ENCODE results near the gene FABP1. TPM values are rescaled to one million over a fixed set of nuclear protein-coding genes. Genes with fewer than 3 reads are reported as not detected.

Gene FABP1
- polyA plus RNA-seq (ENCODE audit: insufficient read length in 10 of 10): 1 to 10 TPM in 2 of 10 donors, under 1 TPM in 6, not detected in 2; 0.21 to 3.3 (median 0.40) TPM
- long read RNA-seq, donor 1, partial matches to known transcripts: 0 of 1 reads
- long read RNA-seq, donor 1, other reads (novel, unspliced or antisense): 0 of 1 reads
- long read RNA-seq, donor 2: 0 reads
- long read RNA-seq, donor 3: 0 reads
- long read RNA-seq, donor 4, partial matches to known transcripts: 0 of 1 reads
- long read RNA-seq, donor 4, other reads (novel, unspliced or antisense): 0 of 1 reads
- long read RNA-seq, donor 5, partial matches to known transcripts: 0 of 2 reads
- long read RNA-seq, donor 5, other reads (novel, unspliced or antisense): 0 of 2 reads
- long read RNA-seq, donor 6: 0 reads
- long read RNA-seq, donor 7: 0 reads
- long read RNA-seq, donor 8: 0 reads
- long read RNA-seq, donor 9: 0 reads

DNA sequence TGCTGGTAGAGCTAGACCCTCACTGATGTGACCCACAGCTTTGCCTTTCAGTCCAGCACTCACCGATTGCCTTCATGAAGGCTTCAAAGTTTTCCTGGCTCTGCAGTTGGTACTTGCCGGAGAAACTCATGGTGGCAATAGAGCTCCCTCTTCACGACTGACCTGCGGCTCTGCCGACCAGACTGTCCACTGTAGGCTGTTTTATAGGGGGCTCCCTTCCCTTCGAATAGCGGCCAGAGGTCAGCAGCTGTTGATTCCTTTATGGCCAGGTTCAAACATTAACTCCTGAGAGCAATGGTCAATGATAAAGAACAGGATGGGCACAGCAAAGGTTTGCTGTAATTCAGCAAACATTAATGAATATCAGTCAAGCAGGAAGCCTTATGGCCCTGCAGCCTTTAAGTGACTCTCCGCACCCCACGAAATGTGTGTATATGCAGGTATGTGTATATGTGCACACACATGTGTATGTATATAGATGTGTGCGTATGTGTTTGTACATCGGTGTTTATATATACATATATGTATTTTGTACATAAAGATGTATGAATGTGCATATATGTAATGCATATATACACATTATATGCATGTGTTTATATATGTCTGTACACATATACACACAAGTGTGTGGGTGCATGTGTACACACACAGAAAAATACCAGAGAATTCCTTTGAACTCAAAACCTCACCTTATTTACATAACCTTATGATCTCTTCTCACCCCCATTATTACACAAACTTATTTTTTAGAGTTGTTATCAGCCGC is at the start of gene FABP1:
FABP1 (minus strand) TSS at position 175 of the 766 bp plus-strand sequence; CDS start at position 130, 45 bp downstream.
- no peak for DNase-seq

DNA sequence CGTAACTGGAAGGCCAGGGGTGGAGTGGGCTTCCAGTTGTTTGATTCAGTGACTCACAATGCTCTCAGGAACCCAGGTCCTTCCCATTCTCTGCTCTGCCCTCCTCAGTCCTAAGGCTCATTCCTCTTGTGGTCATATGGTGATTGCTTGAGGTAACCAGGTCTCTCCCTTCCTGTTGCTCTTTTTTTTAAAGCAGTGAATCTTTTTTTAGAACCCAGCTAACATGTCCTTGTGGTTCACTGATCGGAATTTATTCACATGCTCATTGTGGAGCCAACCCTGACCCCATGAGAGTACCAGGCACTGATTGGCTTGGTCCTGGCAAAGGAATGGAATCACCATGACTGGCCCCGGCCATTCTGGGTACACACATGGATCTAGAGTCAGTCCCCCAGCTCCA is 49.7 kb upstream of the FABP1 start:
- DNase-seq: no peak

DNA sequence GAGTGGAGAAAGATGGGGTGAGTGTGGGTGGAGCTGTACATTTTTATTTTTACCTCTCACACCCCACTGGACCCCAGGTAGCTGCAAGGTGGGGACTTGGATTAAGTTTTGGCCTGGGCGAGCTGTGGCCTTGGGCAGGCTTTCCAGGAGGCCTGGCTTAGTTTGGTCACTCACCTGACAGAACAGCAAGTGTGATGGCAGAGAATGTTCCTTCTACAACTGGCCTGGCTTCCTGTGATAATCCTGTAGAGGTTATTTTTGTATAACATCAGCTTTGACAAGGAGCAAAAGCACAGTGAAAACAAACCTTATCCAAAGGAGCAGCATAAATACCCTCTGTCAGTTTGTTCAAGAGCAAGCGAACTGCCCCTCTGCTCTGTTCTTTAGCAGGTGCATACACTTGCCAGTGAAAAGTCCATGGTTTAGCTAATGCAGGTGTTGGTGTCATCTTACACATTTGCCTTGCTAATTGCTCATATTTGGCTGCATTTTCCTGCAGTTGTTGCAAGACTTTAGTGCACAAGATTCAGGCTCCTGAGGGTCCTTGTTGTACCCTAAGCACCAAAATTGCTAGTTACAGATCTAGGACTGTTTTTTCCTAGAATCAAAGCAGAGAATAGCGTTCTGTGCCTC is 48.6 kb upstream of the FABP1 start:
- DNase-seq: no peak

DNA sequence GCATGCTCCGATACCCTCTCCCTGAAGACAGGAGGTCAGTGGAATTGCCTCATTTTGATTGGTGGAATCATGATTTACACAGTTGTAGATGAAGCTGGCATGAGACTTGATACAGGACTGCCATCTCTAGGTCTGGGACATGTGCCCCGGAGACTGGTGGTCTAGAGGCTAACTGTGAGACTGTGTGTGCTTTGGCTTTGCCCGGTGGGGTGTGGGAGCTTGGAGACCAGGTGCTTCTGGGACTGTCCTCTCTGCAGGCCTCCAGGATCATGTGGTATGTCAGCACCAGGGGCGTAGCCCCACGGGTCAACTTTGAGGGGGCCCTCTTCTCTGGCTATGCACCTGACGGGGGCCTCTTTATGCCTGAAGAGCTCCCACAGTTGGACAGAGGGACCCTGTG is 45.0 kb upstream of the FABP1 start:
- DNase-seq: no peak

DNA sequence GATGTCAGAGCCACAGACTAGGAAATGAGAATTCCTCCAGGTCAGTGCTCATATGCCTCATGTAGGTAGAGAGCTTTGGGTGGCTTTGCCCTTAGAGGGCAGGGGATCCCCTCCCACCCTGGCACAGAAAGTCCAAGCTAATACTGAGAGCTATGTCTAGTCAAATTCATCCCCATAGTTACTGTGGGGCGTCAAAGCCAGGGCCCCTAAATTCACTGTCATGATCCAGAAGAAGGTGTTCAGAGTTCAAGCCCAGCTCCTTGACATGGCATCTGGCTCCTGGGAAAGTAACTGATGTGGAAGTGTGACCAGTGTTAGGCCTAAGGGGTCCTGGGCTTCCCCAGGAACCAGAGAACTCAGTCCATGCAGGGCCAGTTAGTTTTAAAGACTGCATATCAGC is 44.1 kb upstream of the FABP1 start:
- no peak for DNase-seq

DNA sequence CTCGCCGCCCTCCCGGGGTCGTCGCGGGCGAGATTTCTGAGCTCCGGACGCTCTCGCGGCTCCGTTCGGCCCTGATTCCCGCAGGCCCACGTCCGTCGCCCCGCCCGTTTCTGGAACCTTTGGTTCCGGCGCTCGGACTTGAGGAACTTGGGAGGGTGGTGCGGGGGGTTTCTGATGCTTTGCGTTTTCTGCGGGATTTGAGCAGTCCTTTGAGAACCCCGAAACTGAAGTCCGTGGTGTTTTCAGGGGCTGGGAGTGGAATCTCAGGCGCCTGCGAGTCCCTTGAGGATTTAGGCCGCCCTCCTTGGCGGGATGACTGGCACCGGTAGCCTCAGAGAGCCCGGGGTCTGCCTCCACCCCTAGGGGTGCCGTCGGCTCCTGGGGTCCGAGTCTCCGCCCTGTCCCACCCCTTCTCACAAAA is 42.6 kb upstream of the FABP1 start:
- DNase-seq: peak in 2 of 3 donors; percentile 33 to 80

DNA sequence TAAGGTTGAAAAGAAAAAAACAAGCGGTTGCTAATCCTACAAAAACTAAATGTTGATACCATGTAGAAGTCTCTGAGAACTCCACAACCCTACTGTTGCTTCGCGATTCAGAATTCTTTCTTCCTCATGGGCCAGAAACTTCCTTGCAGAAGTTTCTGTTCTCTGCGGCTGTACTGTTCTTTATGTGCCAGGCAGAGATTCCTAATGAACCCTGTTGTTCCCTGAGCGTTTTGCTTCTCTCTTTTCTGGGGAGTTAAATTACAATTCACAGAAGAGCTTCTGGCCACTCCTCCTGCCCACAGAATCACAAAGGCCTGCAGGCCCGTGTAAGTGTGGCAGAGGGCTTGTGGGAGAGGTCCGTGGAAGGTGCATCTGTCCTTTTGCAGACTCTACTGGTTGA is 40.5 kb upstream of the FABP1 start:
- DNase-seq: no peak

DNA sequence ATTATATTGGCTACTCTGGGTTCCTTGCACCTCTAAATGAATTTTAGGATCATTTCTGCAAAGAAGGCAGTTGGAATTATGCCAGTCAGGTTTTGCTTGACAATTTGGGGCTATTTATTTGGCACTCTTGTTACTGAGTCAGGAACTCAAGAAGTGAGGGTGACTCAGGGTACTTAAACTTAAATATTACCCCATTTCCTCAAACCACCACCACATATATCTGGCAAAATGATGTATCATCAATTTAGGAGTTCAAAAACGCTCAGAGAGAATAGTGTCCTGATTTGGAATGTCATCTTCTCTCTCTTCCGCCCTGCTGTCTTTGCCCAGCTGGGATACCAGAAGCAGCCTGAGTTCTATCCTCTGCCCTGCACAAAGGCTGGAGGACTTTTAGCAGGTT is 39.9 kb upstream of the FABP1 start:
- DNase-seq: no peak

DNA sequence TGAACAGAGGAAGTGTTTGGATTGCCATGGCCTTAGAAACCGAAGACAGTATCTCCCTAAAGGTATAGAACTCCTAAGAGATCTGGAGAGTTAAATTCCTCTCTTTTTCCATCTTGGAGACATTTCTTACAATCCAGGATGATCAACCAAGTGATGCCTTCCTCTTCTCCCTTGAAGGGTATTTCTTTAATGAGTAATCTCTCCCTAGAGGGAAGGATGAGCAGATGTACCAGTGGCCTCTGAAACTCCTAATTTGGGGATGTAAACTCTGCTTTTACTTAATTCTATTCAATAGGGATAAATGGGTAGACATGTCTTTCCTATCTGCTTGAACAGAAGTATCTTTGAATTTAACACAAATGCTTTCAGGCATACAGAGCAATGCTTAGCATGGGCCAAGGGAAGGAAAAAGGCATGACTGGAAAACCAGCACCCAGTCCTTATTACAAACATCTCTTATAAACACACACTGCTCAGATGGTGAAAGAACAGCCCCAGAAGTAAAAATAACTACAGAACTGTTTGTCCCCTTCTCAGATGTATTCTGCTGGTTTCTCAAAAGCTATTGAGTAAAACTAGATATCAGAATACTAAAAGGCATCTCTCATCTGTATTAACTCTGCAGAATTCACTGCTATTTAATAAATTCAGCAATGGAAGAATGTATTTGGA is 37.6 kb upstream of the FABP1 start:
- no peak for DNase-seq

DNA sequence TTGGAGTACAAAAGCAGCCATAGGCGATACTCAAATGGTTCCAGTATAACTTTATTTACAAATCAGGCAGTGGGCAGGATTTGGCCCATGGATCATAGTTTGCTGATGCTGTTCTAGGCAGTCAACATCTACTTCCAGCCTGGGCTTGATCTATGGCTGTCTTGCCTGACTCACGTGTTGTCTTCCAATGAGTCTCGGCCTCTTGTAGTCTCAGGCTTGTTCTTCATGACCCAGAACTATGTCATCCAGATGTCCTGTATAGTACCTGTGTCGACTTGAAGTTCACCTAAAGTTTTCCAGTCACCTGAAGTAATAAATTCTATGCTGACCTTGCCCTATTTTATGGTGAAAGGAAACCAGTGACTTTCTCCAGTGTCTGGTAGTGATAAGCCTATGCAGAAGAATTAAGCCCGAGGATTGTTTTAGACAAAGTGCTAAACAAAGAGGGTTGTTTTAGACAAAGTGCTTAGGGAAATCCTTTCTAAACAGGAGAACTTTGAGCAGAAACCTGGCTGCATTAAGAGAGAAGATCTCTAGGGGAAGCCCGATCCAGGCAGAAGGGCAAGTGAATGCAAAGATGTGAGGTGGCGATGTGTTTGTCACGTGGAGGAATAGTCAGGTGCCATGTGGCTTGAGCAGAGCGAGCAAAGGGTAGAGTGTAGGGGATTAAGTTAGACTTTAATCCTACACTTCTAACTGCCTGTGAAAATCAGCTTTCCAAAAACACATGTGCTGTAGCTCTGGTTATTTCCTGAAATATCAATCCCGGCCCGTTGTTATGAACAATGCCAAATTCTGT is 33.8 kb upstream of the FABP1 start:
- DNase-seq: no peak

DNA sequence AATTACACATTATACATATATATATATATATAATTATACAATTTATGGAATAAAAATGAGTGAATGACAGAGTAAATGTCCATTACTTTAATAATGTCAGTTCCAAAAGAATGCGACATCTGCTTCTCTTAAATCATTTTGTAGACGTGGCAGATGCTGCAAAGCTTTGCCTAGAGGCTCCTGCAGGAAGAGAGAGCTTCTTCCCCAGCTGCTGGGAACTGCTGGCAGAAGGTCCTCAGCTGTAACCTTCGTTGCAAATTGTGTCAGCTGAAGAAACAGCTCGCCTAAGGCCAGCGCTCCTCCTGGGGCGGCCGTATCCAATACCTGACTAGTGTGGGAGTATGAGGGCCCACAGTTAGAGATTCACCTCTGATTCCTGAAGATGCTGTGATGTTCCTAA is 32.7 kb upstream of the FABP1 start:
- DNase-seq: peak in 1 of 3 donors; percentile 67

DNA sequence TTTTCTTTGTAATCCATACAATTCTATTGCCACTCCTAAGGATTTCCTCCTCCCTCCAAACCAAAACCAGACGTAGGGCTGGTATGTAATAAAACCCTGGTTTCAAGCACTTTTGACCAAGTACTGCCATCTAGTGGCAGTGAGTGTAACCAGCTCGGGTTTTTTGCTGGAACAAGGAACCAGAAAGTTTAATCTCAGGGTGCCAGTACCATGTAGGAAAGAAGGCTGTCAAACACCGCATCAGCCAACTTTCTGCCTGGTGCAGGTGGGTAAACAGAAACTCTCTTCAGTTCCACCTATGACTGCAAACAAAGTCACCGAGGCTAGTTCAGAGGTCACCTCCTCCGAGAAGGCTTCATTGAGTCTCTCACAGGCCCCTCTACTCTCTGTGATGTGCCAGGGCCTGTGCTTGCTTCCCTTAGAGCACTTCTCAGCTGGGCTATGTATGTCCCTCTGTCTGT is 32.1 kb upstream of the FABP1 start:
- peak; percentile 60 to 77 (median 73) for DNase-seq

DNA sequence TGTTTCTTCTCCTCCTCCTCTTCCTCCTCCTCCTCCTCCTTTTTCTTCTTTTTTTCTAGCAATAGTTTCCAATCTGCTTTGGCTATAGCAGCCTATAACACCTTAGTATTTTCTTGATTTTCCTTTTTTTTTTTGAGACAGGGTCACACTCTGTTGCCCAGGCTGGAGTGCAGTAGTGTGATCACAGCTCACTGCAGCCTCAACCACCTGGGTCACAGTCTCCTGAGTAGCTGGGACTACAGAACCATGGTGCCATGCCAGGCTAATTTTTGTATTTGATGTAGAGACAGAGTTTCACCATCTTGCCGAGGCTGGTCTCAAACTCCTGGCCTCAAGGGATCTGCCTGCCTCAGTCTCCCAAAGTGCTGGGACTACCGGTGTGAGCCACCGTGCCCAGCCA is 31.6 kb upstream of the FABP1 start:
- no peak for DNase-seq

DNA sequence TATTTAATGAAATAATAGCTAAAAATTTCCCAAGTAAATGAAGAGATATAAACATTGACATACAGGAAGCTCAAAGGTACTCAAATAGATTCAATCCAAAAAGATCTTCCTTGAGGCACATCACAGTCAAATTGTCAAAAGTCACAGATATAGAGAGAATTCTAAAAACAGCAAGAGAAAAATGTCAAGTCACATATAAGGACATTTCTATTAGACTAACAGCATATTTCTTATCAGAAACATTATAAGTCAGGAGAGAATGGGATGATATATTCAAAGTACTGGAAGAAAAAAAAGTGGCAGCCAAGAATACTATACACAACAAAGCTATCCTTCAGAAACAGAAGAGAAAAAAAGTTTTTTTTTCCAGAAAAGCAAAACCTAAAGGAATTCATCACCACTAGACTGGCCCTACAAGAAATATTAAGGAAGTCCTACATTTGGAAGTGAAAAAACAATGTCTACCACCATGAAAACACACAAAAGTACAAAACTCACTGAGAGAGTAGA is 21.1 kb upstream of the FABP1 start:
- no peak for DNase-seq

DNA sequence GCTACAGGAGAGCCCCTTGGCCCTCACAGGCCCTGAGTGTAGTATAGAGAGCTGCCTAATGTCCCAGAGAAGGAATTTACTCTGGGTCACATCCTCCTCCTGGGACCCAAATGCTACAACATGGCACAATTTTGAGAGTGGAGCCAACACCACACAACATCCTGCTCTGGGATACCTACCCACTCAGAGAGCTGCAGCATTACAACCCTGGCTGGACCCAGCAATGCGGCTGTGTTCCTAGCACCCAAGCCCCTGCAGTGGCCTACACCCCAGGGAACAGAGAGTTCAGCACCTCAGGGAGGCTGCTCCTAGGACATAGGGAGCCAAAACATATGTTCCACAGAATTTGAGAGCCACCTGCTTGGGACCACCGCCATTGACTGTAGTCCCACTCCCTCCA is 19.3 kb upstream of the FABP1 start:
- DNase-seq: no peak

DNA sequence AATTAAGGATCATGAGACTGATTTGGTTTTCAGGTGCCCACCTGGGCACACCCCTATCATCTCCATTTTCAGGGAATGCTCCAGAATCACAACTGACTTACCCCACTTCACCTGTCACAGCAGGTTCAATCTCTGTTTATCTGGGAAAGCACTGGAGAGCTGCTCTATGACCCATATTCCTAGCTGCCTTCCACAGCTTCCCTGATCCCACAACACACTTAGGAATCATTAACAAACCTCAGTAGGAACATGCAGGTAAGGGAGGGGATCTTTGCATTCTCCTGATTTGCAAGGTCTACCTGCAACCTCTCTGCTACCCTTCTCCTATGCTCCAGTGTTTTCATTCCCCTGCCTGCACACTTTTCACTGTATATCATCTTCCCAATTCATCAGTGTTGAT is 18.7 kb upstream of the FABP1 start:
- DNase-seq: no peak

DNA sequence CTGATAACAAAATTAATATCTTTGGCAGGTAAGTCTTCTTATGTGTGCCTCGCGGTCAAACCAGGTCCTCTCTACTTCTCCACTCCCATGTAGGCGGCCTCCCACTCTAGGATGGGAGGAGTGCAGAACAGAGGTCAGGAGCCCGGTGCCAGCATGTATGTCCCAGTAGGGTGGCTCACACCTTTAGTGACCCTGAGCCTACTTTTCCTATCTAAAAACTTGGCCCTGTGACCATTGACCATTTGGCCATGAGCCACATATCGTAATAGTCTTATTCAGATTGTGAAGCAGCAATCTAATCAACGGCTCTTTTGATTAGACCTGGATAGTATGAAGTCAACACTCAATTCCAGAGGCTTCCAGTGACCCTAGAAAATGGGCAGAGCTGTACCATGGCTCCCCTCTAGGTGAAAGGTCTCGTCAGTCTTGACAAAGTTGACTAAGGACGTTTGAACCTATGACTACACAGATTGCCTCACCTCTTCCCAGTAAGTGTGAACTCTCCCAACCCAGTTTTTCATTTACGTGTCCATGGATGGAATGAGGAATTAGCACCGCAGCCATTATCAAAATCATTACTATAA is 17.1 kb upstream of the FABP1 start:
- DNase-seq: no peak

DNA sequence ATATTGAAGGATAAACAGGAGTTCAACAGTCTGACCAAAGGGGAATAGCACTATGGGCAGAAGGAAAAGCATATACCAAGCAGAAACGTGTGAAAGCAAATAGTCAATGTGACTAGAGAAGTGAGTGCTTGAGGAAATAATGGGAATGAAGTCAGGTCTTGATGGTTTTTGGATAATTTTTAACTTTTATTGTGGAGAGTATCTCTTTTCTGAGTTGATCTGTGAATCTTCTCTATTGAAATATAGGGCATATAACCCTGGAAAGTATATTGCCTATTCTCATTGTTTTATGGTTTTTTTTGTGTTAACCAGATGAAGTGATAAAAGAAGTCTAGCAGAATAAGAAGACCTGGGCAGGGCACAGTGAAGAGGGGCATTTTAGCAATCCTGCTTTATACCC is 16.4 kb upstream of the FABP1 start:
- no peak for DNase-seq

DNA sequence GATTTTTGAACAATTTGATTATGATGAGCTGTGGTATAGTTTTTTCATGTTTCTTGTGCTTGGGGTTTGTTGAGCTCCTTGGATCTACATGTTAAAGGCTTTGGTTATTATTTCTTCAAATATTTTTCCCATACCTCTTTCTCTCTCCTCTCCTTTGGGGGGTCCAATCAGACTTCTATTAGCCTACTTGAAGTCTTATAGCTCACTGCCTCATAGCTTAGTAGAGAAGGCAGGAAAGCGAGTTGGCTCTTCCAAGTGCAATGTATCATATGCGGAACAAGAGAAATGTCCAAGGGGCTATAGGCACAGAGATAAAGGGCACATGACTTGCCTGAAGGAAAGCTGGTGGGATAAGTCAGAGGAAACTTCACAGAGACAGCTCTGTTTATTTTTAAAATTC is 14.1 kb upstream of the FABP1 start:
- no peak for DNase-seq

DNA sequence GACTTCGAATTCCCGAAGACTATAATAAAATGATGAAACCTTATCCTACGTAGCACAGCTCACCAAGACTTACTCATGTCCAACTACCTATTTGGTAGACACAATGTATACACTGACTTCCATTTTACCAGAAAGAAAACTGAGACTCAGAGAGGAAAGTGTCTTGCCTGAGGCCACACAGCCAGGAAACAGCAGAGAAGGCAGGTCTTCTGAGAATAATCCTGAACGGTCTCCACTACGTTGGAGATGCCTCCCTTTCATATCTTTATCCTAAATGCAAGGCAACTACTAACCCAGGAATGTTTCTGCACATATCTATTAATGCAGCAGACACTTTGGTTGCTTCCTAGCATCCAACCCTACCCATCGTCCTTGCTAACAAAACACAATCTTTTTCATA is 11.9 kb upstream of the FABP1 start:
- no peak for DNase-seq

Measured in muscle of back (tissue), 13 donors.